ENCODE measurements around the gene RFC4. TPM values are rescaled to one million over a fixed set of nuclear protein-coding genes. Genes with fewer than 3 reads are reported as not detected.

Gene RFC4
- total and polyA plus RNA-seq, 2 donors = 16.7 to 27.1 TPM

Small RNAs within 50 kb of the gene (small RNA-seq; reads per million reads assigned to genes)
- gene RF00092 (not detected), gene RNU6-1105P (not detected), gene SNORA4 (not detected), gene SNORA63 (not detected), gene SNORA81 (not detected), gene SNORD2 (not detected)

Other genes starting within 250 kb of the RFC4 start
- 20.6 TPM for gene TBCCD1, start 239.1 kb downstream of the RFC4 start, total RNA-seq
- 7.3 TPM for gene TBCCD1, start 239.1 kb downstream of the RFC4 start, polyA plus RNA-seq
- gene DNAJB11, start 235.8 kb downstream of the RFC4 start, total RNA-seq = 38.9 TPM
- 37.1 TPM for gene DNAJB11, start 235.8 kb downstream of the RFC4 start, polyA plus RNA-seq
- 0.26 TPM for gene AHSG, start 193.4 kb downstream of the RFC4 start, total RNA-seq
- 0.71 TPM for gene AHSG, start 193.4 kb downstream of the RFC4 start, polyA plus RNA-seq
- gene FETUB, start 166.1 kb downstream of the RFC4 start, total RNA-seq = not detected
- not detected for gene FETUB, start 166.1 kb downstream of the RFC4 start, polyA plus RNA-seq
- gene HRG, start 140.5 kb downstream of the RFC4 start, total RNA-seq = not detected
- gene HRG, start 140.5 kb downstream of the RFC4 start, polyA plus RNA-seq = 0.46 TPM
- not detected for gene KNG1, start 89.1 kb downstream of the RFC4 start, total RNA-seq
- 0.37 TPM for gene KNG1, start 89.1 kb downstream of the RFC4 start, polyA plus RNA-seq
- 727 TPM for gene EIF4A2, start 22.9 kb downstream of the RFC4 start, total RNA-seq
- 528 TPM for gene EIF4A2, start 22.9 kb downstream of the RFC4 start, polyA plus RNA-seq
- 1.4 TPM for gene ADIPOQ, start 36.2 kb upstream of the RFC4 start, total RNA-seq
- gene ADIPOQ, start 36.2 kb upstream of the RFC4 start, polyA plus RNA-seq = 18.7 TPM
- 27.1 TPM for gene ST6GAL1, start 124.0 kb upstream of the RFC4 start, total RNA-seq
- gene ST6GAL1, start 124.0 kb upstream of the RFC4 start, polyA plus RNA-seq = 19.9 TPM

Data from urinary bladder (tissue), 2 donors.